ENCODE measurements around the gene C1orf116. TPM values are rescaled to one million over a fixed set of nuclear protein-coding genes. Genes with fewer than 3 reads are reported as not detected.
A peak's percentile ranks its signal among the peaks of the same experiment; 100 is the strongest.

C1orf116 gene
- total RNA-seq, 1 donor: not detected

DNA sequence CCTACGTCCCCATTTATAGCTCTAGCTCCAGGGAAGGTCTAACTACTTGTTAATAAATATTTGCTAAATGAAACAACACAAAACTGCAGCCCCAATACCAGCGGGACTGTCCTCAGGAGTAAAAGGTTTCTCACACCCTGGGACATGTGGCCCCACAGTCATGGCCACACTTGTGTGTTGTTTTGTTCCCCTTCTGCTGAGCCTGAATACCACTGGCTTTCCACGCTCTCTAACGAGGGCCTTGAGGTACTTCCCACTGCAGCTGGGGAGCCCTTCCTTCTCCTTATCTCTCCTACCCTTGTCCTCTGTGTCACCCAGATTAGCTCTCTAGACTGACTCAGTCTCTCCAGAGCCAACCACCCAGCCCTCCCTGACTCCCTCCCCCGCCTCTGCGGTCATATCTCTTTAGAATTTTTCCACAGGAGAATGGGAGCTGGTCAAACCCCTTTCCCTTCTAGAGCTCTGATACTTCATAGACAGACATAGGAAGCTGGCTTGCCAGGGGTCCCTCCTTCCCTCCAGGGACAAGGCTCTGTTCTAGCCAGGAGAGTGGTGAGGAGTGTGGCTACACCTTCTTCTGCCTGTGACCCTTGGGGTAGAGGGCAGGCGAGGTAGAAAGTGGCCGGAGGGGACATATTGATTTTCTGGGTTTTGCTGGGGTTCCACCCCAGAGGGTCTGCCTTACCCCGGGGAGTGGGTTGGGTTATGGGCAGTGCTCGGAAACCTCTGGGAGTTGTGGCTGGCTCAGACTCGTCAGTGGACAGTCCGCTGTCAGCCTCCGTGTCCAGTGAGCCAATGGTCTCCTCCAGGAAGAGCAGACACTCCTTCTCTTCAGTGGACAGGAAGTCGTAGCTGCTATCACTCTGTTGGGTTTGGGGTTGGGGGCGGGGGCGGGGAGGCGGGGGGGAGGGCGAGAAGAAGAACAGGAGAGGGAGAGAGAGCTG lies 8.1 kb downstream of the C1orf116 start:
- no peaks in the 10 kb centered on the region for H4K20me1 ChIP-seq (ENCODE audit: insufficient read depth, low read length)
- peak overlapping the region; percentile 44 for H2AFZ ChIP-seq (ENCODE audit: low read length)
- peak; percentile 76 for DNase-seq (ENCODE audit: insufficient read length, low spot score, missing footprints)
- TF ChIP-seq, protein P1, sequence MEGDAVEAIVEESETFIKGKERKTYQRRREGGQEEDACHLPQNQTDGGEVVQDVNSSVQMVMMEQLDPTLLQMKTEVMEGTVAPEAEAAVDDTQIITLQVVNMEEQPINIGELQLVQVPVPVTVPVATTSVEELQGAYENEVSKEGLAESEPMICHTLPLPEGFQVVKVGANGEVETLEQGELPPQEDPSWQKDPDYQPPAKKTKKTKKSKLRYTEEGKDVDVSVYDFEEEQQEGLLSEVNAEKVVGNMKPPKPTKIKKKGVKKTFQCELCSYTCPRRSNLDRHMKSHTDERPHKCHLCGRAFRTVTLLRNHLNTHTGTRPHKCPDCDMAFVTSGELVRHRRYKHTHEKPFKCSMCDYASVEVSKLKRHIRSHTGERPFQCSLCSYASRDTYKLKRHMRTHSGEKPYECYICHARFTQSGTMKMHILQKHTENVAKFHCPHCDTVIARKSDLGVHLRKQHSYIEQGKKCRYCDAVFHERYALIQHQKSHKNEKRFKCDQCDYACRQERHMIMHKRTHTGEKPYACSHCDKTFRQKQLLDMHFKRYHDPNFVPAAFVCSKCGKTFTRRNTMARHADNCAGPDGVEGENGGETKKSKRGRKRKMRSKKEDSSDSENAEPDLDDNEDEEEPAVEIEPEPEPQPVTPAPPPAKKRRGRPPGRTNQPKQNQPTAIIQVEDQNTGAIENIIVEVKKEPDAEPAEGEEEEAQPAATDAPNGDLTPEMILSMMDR (IDR thresholded peaks at IDR 0.05; ENCODE audit: extremely low read depth, low read depth, low read length): no peak
- H3K4me1 ChIP-seq (ENCODE audit: insufficient read depth, low read length): peaks cover 49% of the 10 kb centered on the region
- no peak overlapping the region for H3K4me3 ChIP-seq (ENCODE audit: insufficient read depth, low read length)
- no peaks in the 10 kb centered on the region for H3K36me3 ChIP-seq (ENCODE audit: insufficient read depth, low read length)
- no peak overlapping the region for H3K4me2 ChIP-seq (ENCODE audit: insufficient read depth, low read length)
- no peaks in the 10 kb centered on the region for H3K9me3 ChIP-seq (ENCODE audit: low read depth, low read length)
- peak overlapping the region; percentile 70 for H3K27ac ChIP-seq (ENCODE audit: low read depth, low read length)
- no peaks in the 10 kb centered on the region for H3K27me3 ChIP-seq (ENCODE audit: insufficient read depth, low read length)
- H3K79me2 ChIP-seq (ENCODE audit: insufficient read depth, low read length): no peaks in the 10 kb centered on the region

DNA sequence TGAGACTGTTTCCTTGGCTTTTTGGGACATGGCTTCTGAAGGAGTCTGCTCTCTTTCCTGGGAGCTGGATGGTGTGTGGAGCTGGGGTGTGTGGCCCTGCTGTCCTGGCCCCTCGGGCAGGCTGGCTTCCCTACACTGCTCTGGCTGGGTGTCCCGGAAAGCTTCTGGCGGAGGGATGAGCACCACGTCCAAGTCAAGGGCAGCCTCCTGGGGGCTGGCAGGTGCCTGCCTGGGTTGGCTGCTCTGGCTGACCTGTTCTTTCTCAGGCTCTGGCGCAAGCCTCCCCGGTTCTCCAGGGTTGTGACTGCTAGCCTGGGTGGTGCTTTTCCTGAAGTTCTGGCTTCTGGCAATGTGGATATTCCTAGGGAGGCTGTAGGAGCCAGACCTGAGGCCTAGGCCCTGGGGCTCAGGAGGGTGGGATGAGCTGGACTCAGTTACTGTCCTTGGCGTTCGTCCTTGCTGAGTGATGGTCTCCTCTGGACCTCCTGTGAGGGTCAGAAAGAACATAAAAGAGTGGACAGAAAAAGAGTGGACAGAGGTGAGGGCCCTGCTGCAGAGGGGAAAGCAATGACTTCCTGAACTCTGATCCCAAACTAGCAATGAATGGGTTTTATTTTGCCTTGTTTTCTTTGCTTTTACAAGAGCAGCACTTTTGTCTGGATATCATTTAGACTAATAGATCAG lies 9.4 kb downstream of the C1orf116 start:
- peaks cover 52% of the 10 kb centered on the region for H3K4me1 ChIP-seq (ENCODE audit: insufficient read depth, low read length)
- TF ChIP-seq, protein P1 (IDR thresholded peaks at IDR 0.05; ENCODE audit: extremely low read depth, low read depth, low read length): no peak
- no peak overlapping the region for H3K4me3 ChIP-seq (ENCODE audit: insufficient read depth, low read length)
- H3K4me2 ChIP-seq (ENCODE audit: insufficient read depth, low read length): no peak overlapping the region
- H3K36me3 ChIP-seq (ENCODE audit: insufficient read depth, low read length): no peaks in the 10 kb centered on the region
- peak; percentile 13 for DNase-seq (ENCODE audit: insufficient read length, low spot score, missing footprints)
- no peak overlapping the region for H3K27ac ChIP-seq (ENCODE audit: low read depth, low read length)
- H3K79me2 ChIP-seq (ENCODE audit: insufficient read depth, low read length): no peaks in the 10 kb centered on the region
- H2AFZ ChIP-seq (ENCODE audit: low read length): no peak overlapping the region
- no peaks in the 10 kb centered on the region for H3K9me3 ChIP-seq (ENCODE audit: low read depth, low read length)
- H3K27me3 ChIP-seq (ENCODE audit: insufficient read depth, low read length): no peaks in the 10 kb centered on the region
- H4K20me1 ChIP-seq (ENCODE audit: insufficient read depth, low read length): no peaks in the 10 kb centered on the region

DNA sequence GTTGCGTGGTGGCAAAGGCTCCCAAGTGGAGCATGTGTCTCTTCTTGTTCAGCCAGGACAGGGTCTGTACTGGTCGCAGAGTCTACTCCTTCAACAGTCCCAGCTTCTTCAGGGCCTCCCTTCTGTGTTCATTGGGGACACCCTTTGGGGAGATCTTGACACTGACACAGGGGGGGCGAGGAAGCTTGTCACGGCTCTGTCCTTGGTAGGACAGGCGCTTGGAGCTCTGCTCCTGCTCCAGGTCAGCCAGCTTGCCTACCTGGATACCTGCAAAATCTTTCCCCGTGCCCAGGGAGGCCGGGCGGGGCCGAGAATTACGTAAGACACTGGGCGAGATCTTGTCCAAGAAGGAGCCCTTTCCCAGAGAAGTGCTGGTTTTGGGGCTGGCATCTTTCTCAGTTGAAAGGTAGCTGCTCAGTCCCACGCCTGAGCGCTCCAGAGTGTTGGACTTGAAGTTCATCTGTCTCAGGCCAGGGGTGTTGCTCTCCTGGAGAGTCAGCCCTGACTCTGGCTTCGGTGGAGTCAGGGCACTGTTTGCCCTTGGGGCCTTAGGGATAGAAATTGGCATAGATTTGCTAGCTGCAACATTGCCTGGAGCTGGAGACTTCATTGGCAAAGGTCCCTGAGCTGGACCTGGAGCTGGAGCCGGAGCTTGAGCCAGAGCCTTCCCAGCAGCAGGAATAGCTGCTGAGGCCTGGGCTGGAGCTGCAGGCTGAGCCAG lies 10.5 kb downstream of the C1orf116 start:
- H3K4me1 ChIP-seq (ENCODE audit: insufficient read depth, low read length): peaks cover 51% of the 10 kb centered on the region
- no peak overlapping the region for H2AFZ ChIP-seq (ENCODE audit: low read length)
- H3K9me3 ChIP-seq (ENCODE audit: low read depth, low read length): no peaks in the 10 kb centered on the region
- TF ChIP-seq, protein P1 (IDR thresholded peaks at IDR 0.05; ENCODE audit: extremely low read depth, low read depth, low read length): no peak
- H3K4me3 ChIP-seq (ENCODE audit: insufficient read depth, low read length): no peak overlapping the region
- H3K27ac ChIP-seq (ENCODE audit: low read depth, low read length): no peak overlapping the region
- peak; percentile 69 for DNase-seq (ENCODE audit: insufficient read length, low spot score, missing footprints)
- H3K4me2 ChIP-seq (ENCODE audit: insufficient read depth, low read length): no peak overlapping the region
- no peaks in the 10 kb centered on the region for H4K20me1 ChIP-seq (ENCODE audit: insufficient read depth, low read length)
- H3K36me3 ChIP-seq (ENCODE audit: insufficient read depth, low read length): no peaks in the 10 kb centered on the region
- no peaks in the 10 kb centered on the region for H3K27me3 ChIP-seq (ENCODE audit: insufficient read depth, low read length)
- no peaks in the 10 kb centered on the region for H3K79me2 ChIP-seq (ENCODE audit: insufficient read depth, low read length)
